ENCODE measurements around the gene AGL.
"Not testable (repeated sequence)": the region's sequence is repeated elsewhere in the genome, so short reads cannot be mapped to it uniquely, and the experiment has no call there.

The AGL gene

GRCh38 chr1:99852648-99853047 lies 2.5 kb downstream of the AGL start:
- no peak for DNase-seq

- DNase-seq, result no peak
Observed at GRCh38 chr1:99855914-99856450, 5.8 kb downstream of the AGL start.

GRCh38 chr1:99857041-99857440 lies 6.9 kb downstream of the AGL start:
- DNase-seq, result not testable (repeated sequence)

GRCh38 chr1:99858286-99858685 lies 8.1 kb downstream of the AGL start:
- no peak for DNase-seq

- DNase-seq, result no peak
Observed at GRCh38 chr1:99858881-99859280, 8.7 kb downstream of the AGL start.

- no peak for DNase-seq
Observed at GRCh38 chr1:99860703-99861102, 10.5 kb downstream of the AGL start.

- no peak for DNase-seq
Observed at GRCh38 chr1:99867682-99868081, 17.5 kb downstream of the AGL start.

GRCh38 chr1:99869304-99869703 lies 19.1 kb downstream of the AGL start:
- DNase-seq, result no peak

GRCh38 chr1:99869723-99870122 lies 19.6 kb downstream of the AGL start:
- no peak for DNase-seq

GRCh38 chr1:99872063-99872462 lies 21.9 kb downstream of the AGL start:
- no peak for DNase-seq

- DNase-seq, result no peak
Observed at GRCh38 chr1:99877568-99877967, 27.4 kb downstream of the AGL start.

- no peak for DNase-seq
Observed at GRCh38 chr1:99886179-99886578, 36.0 kb downstream of the AGL start.

GRCh38 chr1:99886841-99887240 lies 36.7 kb downstream of the AGL start:
- no peak for DNase-seq

- no peak for DNase-seq
Observed at GRCh38 chr1:99887890-99888289, 37.7 kb downstream of the AGL start.

- DNase-seq, result no peak
Observed at GRCh38 chr1:99891997-99892396, 41.8 kb downstream of the AGL start.

- not testable (repeated sequence) for DNase-seq
Observed at GRCh38 chr1:99903278-99903677, 53.1 kb downstream of the AGL start.

GRCh38 chr1:99906535-99906934 lies 56.4 kb downstream of the AGL start:
- no peak for DNase-seq

- DNase-seq, result no peak
Observed at GRCh38 chr1:99917214-99917613, 67.1 kb downstream of the AGL start.

- DNase-seq, result no peak
Observed at GRCh38 chr1:99919220-99919619, 69.1 kb downstream of the AGL start.

- DNase-seq, result no peak
Observed at GRCh38 chr1:99934801-99935200, 84.6 kb downstream of the AGL start.

GRCh38 chr1:99935534-99935933 lies 85.4 kb downstream of the AGL start:
- DNase-seq, result no peak

GRCh38 chr1:99936071-99936470 lies 85.9 kb downstream of the AGL start:
- no peak for DNase-seq

- DNase-seq, result no peak
Observed at GRCh38 chr1:99942723-99943122, 92.6 kb downstream of the AGL start.

GRCh38 chr1:99943223-99943794 lies 93.1 kb downstream of the AGL start:
- no peak for DNase-seq

- DNase-seq, result no peak
Observed at GRCh38 chr1:99944192-99944591, 94.0 kb downstream of the AGL start.

All from CD4-positive, alpha-beta T cell treated with Interleukin-15 for 1 hour (primary cell).